AG08395 (cell line): ENCODE measurements around the gene UMAD1.
A peak's percentile ranks its signal among the peaks of the same experiment; 100 is the strongest.

Experiments
- DNase-seq: peaks from one replicate; pipeline ENCODE4 v3.0.0; 2012; ENCODE audit warnings: mixed read lengths, low spot score

The UMAD1 gene

DNA sequence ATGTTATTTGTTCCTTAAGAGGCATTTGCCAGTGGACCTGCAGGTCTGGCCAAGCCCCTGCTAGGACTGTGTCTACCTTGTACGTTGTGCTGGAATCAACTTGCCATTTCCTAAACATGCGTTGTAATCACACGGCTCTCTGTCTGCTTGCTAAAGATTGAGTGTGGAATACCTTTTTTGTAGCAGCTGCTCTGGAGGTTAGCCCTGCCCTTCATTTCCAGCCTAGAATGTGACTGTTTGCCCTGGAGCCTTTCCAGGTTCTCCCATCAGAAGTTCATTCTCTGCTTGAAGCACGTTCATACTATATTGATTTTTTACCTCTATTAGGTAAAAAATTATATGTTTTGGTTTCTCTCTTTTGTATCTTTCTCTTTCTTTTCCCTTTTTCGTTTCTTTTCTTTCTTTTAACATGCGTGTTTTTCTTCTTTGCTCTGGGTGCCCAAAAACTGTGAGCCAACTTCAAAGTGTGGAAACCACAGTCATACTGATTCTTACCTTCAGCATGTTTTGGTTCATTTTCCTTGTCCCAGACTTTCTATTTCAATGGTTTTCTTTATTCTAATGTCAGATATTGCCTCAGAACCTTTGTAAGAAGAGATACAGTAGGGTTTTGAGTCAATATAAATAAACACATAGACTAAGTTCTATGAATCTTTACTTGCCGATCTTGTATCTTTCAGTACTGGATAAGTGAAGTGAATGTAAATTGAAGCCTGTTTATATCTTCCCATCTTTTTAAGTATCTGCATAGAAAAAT lies 189.7 kb downstream of the UMAD1 start:
- no peak for DNase-seq

DNA sequence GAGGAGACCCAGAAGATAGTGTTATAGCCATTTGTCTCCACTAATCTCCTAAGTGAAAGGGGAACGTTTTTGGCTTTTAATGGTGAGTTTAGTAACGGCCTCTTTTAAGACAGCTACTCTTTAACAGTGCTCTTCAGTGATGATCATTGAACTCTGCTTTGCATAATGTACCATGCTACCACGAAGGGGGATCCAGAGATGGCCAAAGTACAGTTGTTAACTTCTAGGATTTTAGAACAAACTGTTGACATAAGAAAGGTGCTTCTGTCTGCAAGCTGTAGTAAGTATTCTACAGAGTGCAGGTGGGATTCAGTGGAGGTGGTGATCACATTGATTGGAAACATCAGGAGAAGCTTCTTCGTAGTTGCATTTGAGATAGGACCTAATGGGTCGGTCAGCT lies 192.0 kb downstream of the UMAD1 start:
- DNase-seq = no peak

DNA sequence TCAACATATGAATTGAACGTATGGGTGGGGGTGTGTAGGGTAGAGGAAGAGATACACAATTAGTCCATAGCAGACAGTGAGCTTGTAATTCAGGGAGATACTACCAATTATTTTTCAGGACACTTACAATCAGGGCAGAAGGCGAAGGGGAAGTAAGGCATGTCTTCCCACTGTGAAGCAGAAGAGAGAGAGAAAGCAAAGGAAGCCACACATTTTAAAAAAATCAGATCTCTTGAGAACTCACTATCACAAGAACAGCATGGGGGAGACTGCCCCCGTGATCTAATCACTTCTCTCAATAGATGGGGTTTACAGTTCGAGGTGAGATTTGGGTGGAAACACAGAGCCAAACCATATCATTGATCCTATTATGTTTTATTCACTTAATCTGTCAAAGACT lies 194.2 kb downstream of the UMAD1 start:
- no peak for DNase-seq

DNA sequence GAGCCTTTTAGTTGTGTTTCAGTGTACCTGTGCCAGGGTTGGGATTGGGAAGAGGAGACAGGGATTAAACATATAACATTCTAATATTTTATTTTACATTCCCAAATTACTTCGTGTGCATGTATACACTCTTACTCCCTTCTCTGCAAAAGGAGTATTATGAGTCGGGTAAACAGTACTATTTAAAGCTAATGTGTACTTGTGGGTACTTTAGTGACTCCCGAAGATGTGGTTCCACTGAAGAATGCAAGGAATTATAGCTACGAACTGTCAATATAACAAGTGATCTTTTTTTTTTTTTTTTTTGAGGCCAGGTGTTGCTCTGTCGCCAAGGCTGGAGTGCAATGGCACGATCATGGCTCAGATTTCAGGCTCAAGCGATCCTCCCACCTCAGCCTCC lies 200.5 kb downstream of the UMAD1 start:
- no peak for DNase-seq

DNA sequence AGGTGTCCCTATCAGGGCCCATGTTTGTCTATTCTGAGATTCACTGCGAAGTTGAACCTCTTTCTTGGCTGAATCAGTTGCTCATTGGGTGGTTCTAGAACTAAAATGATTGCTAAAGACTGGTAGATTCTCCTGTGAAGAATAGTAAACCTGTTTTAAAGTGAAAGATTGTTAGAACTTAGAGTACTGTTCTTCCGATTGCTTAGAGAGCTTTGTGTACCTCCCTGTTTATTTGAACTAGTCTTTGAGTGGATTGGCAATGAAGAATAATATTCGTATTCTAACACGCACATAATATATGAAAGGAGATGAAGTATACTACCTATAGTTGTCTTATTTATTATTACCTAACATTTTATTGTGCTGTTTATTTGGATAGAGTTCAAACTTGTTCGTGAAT lies 202.7 kb downstream of the UMAD1 start:
- DNase-seq = no peak

DNA sequence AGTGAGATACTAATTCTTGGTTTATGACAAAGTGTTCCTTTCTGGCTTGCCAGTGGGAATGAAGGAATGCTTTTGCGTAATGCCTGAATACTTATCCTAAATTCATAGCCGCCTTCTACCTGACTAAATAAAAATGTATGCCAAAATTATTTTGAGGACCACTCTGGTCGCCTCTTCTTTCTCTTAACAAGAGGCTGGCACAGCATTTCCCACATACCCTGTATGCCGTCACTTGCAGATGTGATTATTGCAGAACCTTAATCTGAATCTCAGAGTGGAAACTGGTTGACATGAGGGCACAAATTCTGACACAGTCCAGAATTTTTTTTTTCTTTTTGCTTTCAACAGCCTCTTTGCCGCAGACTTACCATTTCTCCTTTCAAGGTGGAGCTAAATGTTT lies 203.4 kb downstream of the UMAD1 start:
- DNase-seq = no peak

DNA sequence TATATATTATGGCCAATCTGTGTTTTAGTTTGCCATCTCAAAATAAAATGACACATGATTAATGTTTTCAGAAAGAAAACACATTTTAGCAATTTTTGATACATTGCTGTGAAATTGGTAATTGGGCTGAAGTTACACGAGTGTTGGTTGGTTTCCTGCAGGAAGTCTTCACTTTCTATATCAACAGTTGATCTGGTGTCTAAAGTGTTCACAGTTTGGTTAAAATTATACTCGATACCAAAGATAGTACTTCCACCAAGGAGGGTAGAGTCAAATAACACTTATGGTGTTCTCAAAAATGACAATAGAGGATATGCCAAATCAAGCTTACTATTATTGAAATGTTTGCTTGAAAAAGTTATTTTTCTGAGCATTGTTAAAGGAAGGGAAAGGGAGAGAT lies 207.7 kb downstream of the UMAD1 start:
- no peak for DNase-seq

DNA sequence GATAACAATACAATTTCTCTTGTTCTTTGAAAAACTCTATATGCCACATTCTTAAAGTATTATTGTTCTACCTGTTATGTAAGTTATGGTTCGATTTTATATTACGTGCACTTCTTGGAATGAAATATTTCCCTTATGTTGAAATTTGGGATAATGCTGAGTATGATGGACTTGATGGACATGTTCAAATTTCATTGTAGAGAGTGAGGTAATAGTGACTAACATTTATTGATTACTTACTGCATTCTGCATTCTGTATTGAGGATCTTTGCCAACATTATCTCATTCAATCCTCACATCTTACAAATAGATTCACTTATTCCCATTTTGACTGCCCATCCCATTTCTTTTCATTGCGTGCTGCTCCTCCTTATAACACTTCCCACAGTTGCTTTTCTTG lies 208.3 kb downstream of the UMAD1 start:
- no peak for DNase-seq

DNA sequence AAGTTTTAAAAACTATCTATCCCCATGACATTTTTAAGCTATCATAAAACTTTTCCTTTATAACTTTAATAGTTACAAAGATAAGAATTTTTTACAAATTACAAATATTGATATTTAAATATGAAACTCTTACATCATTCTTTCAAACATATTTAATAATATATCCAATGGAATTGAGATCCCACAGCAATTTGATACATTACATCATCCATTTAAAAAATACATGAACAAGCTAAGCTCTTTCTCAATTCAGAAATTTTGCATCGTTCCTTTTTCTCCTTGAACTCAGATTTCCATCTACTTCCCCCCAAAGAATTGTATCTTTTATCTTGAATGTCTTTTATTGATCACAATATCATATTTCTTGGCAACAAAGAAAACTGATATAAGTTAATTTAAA lies 209.6 kb downstream of the UMAD1 start:
- DNase-seq = no peak

DNA sequence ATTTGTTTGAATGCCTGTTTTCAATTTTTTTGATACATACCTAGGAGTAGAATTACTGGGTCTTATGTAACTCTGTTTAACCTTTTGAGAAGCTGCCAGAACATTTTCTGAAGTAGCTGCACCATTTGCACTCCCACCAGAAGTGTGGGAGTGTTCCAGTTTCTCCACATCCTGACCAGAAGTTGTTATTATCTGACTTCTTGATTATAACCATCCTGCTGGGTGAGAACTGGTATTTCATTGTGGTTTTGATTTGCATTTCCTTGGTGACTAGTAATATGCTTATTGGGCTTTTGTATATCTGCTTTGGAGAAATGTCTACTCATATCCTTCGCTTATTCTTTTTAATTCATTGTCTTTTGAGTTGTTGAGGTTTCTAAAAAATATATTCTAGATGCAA lies 210.8 kb downstream of the UMAD1 start:
- no peak for DNase-seq

DNA sequence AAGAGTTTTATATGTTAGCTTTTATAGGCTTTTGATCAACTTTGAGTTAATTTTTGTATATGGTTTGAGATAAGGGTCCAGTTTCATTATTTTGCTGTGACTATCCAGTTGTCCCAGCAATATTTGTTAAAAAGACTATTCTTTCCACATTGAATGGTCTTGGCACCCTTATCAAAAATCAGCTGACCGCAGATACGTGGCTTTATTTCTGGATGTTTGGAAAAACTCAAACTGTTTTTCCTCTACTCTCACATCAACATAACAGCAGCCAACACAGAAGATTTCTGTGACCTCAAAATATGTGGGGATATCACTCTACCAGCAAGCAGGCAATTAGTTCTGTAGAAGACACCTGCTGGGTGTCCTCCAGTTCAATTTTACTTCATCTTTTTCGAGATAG lies 211.4 kb downstream of the UMAD1 start:
- DNase-seq = no peak

DNA sequence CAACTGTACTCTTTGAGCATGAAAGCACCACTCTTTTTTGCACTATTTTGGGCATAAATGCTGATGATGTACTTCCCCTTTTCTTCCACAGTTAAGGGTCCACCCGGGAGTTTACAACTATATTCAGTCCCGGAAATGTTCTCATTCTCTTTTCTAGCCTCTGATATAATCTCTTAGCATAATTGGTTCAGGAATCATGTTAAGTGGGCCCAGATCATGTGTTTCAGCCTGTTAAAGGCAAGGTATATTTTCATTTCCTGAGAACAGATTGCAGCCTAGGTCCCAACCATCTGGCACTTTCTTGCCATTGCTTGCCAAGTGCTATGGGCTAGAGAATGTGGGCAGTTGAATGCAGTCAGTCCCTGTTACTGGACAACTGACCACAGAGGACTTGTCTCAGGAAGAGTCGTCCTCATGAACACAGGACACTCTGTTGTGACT lies 216.6 kb downstream of the UMAD1 start:
- no peak for DNase-seq

DNA sequence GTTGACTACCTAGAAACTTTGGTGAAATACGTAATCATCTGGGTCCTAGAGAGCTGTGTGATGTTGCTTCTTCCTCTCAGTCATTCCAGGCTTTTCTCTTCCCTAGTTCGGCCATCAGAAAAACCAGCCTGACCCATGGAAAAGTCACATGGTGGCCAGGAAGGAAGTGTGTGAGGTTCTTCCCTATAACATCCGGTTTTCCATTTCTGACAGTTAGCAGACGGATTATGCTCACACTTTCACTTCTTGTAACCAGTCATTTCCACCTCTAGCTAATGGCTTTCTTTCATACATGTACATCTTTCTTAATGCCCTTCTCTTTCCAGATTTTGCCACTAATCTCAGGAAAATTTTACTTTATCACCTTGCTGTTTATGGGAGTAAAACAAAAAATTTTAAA lies 218.0 kb downstream of the UMAD1 start:
- DNase-seq = no peak

DNA sequence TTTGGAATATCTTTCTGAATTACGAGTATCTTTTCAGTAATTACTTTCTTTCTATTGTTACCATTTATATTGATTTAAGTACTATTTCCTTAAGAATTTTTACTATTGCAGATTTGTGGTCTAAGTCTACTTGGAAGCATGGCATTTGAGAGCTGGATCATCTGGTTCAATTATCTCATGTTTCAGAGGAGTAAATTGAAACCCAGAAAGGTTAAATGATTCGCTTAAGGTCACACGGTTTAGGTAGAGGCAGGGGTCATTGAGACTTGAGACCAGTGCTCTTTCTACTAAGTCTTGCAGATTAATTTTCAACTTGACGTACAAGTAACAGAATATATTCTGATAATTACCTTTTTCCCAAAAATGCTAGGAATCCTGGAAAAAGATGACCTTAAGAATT lies 218.9 kb downstream of the UMAD1 start:
- no peak for DNase-seq

DNA sequence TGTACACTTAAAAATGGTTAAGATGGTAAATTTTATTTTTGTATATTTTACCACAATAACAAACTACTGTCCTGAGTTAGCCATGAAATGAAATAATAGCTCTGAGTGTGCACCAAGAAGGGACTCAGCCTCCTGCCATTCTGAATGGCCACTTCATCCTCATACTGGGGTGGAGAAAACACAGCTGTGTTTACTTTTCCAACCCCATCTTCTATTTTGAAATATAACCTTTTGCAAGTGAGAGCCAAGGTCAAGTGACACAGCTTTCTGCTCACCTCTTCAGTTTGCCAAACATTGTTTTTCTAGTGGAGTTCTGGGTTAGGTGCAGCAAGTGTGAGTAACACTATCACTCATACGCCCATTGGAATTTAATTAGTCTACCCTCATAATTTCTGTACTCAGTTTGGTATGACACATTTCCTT lies 220.7 kb downstream of the UMAD1 start:
- DNase-seq = peak; percentile 8

DNA sequence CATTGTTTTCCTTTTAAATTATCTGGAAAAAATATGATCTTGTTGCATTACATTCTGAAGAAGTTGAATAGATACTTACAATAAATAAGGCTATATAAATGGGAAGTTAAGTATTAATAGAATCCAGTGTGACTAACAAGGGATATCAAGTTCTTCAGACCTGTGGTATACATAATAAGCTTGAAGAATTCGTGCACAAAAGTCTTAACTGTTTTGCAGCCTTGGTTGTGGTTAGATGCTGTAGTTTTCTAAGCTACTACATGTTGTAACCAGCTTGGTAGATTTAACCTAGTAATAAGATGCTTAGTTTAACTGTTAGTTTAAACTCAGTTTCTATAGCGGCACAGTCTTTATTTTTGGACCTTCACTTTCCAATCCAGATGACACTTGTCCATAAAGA lies 221.8 kb downstream of the UMAD1 start:
- no peak for DNase-seq

DNA sequence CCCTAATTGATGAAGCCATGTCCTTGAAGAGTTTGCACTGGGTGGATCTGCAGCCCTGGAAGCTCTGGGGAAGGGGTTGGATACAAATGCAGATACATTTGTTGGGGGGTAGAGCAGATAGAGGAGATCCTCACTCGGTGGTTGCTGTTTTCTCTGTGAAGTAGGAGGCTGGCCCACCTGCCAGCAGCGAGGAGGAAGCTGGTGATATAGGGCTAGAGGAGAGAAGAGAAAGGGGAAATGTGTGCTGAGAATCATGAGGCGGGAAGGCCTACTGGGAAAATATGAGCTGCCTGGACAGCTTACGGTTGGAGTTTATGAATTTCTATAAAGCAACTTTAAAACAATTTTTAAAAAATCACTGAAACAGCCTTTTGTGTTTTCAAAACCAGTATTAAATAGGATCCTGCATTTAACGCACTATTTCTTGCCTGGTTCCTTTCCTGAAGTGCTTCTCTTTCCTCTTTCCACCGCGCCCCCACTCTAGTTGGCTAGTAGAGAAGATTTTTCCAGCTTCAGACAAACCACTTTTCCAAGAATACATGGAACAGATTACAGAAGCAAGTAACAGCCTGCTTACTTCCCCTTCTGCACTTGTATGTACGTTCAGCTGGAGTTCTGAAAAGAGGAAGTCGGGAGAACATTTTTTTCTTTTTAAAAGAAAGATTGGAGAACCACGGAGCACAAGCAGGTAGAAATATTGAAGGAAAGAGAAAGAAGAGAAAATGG lies 227.5 kb downstream of the UMAD1 start:
- DNase-seq = no peak

DNA sequence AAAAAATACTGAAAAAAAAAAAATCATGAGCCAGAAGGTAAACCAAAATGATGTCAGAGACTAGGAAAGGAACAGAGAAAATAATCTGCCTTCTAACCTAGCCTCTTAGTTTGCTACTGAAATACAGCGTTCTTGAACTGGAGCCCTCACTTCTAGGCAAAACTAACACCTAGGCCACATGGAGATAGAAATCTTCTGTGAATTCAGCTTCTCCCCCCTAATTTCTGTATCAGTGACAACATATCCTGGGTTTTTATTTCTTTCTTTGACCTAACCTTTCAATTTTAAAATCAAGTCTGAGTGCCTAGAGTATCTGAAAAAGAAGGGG lies 228.0 kb downstream of the UMAD1 start:
- no peak for DNase-seq

DNA sequence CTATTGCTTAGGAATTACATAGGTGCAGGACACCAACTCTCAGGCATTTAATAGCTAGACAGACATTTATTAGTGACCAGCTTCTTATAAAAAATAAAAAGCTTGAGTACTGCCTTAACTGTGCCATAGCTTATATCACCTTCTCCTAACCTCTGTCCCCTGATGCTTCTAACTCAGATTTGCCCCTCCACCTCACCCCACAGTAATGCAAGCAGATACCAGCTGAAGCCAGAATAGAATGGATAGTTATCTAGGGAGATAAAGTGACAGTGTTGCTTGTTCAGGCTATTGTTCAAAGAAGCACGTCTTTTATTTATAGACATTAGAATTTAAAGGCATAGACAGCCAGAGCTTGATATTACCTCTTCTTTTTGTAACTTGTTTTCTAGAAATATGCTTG lies 228.5 kb downstream of the UMAD1 start:
- DNase-seq = no peak

DNA sequence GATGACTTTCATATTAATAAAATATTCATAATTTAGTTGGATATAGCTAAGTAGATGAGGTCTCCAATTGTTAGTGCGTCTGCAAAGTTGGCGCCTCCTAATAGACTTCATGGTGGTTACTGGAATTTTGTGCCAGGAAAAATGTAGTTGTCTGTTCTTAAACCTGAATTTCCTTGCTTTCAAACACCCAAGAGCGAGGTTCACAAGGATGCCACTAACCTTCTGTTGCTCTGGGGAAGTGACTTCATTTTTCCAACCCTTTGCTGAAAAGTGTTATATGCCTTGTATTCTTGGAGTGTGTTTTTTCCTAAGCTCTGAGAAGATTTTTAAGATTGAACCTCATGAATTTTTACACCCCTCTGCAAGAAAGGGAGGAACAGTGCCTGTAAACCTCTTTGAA lies 229.1 kb downstream of the UMAD1 start:
- DNase-seq = no peak

DNA sequence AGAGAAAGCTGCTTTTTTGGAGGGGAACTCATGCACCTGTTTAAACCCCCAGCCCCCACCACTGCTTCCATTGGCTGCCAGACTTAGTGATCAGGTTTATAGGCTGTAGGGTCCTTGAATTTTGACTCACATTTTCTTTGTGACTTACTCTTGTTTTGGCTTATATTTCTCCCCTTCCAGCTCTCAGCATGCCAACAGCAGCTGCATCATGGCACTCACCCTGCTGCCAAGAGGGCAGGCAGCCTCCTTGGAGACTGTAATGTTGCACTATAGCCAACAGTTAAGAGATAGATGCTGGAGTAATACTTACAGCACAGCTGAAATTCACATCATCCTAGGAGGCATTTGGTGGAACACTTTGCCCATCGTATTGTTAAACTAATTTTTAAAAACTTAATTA lies 230.0 kb downstream of the UMAD1 start:
- DNase-seq = no peak

DNA sequence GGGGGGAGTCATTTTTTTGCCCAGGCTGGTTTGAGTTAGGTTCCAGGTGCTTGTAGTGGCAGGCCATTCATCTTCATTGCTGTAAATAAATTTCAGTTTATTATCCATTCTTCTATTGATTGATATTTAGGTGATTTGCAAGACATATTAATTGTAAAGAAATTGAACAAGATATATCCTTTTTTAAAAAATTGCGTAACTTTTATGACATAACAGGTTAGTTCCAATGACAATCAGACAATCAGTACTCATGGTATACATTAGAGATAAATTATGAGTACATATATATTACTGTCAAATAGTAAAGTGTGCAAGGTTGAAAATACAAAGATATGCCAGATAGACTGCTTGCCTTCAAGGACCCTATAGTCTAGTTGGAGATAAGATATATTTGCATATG lies 235.9 kb downstream of the UMAD1 start:
- no peak for DNase-seq

DNA sequence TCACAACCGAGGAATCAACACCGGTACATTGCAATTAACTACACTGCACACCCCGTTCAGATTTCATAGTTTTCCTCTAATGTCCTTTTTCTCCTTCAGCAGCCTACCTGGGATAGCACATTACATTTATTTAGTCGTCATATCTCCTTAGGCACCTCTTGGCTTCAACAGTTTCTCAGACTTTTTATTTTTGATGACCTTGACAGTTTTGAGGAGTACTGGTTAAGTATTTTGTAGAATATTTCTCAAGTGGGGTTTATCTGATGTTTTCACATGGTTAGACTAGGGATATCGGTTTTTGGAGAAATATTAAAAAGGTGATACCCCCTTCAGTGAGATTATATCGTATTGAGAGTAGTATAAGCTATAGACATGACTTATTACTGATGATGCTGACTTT lies 241.0 kb downstream of the UMAD1 start:
- no peak for DNase-seq

DNA sequence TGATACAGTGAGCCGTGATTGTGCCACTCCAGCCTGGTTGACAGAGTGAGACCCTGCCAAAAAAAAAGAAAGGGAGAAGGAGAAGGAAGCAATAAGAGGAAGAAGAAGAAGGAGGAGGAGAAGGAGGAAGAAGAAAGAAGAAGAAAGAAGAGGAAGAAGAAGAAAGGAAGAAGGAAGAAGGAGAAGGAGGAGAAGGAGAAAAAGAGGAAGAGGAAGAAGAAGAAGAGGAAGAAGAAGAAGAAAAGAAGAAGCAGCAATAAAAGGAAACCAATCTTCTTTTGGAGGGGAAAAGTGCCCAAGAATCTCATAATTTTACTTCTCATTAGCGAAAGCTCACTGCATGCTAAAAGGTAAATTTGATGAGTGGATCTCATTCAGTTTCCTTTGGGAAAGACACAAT lies 242.3 kb downstream of the UMAD1 start:
- DNase-seq = no peak
